ENCODE data around the gene KDM4C.

GRCh38 chr9:6787793-6788161, 30.0 kb downstream of the KDM4C start:
- TF ChIP-seq TBP (IDR thresholded peaks at IDR 0.05; ENCODE audit: low read depth, low read length) = no peak
- no peak for TF ChIP-seq RAD21 (IDR thresholded peaks at IDR 0.05 in 1 of 2, conservative IDR thresholded peaks at IDR 0.05 in 1 of 2; ENCODE audit: low read depth in 2 of 2, low read length in 2 of 2)
- no peak for TF ChIP-seq CTBP2 (IDR thresholded peaks at IDR 0.05; ENCODE audit: borderline replicate concordance, insufficient read depth, insufficient read length, low read length)
- no peak for TF ChIP-seq NRF1 (IDR thresholded peaks at IDR 0.05; ENCODE audit: low read depth, low read length)
- no peak for TF ChIP-seq CTCF (IDR thresholded peaks at IDR 0.05; ENCODE audit: control extremely low read depth in 1 of 3, insufficient read depth in 1 of 3, low read depth in 1 of 3, low read length in 3 of 3)
- no peak for TF ChIP-seq EZH2 (IDR thresholded peaks at IDR 0.05; ENCODE audit: low read depth, low read length, severe bottlenecking)
- no peak for TF ChIP-seq CHD1 (IDR thresholded peaks at IDR 0.05; ENCODE audit: low read depth, low read length)
- no peak for TF ChIP-seq POLR2A (IDR thresholded peaks at IDR 0.05; ENCODE audit: control extremely low read depth in 1 of 2, low read depth in 2 of 2, low read length in 2 of 2)
- TF ChIP-seq SRF (IDR thresholded peaks at IDR 0.05; ENCODE audit: low read depth, low read length) = no peak
- no peak for TF ChIP-seq EGR1 (IDR thresholded peaks at IDR 0.05; ENCODE audit: borderline replicate concordance, low read depth, low read length)
- no peak for TF ChIP-seq TAF1 (IDR thresholded peaks at IDR 0.05; ENCODE audit: low read depth, low read length)
- no peak for TF ChIP-seq CBX5 (IDR thresholded peaks at IDR 0.05; ENCODE audit: low read depth, low read length)
- TF ChIP-seq EP300 (IDR thresholded peaks at IDR 0.05; ENCODE audit: borderline replicate concordance in 1 of 2, low read depth in 2 of 2, low read length in 2 of 2) = no peak
- TF ChIP-seq BACH1 (IDR thresholded peaks at IDR 0.05; ENCODE audit: low read length) = no peak

All from H1 (cell line).